GM19043 (cell line): ENCODE data around the gene PROSER2.
"Not testable (repeated sequence)": the region's sequence is repeated elsewhere in the genome, so short reads cannot be mapped to it uniquely, and the experiment has no call there.

Source experiments
- ATAC-seq: cut with Tn5 transposase; IDR thresholded peaks from one replicate; pipeline ENCODE4 v1.9.1; 2021; ENCODE audit warnings: low read depth; ENCODE audit not compliant: unreplicated experiment

Gene PROSER2

GRCh38 chr10:11880151-11881029, 57.2 kb downstream of the PROSER2 start:
- no peak for ATAC-seq

DNA sequence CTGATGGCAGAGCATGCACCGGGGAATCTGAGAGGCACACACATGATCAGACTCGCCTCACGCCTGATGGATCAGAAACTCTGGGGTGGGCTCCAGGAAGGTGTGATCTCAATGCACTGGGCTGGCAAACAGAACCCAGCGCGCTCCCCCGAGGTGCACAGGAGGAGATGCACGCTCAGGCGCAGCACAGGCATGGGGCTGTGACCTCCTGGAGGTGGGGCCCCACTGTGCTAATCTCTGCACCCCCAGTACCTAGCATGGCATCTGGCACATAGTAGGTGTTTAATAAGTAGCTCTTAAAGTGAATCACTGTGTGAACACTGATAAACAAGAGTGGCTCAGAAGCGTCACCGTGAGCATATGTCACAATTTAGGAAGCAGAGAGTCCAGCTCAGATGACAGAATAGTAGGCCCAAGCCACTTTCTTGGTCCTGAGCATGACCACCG, 57.9 kb downstream of the PROSER2 start:
- no peak for ATAC-seq

GRCh38 chr10:11881477-11882417, 58.6 kb downstream of the PROSER2 start:
- ATAC-seq, result no peak

GRCh38 chr10:11882646-11883375, 59.7 kb downstream of the PROSER2 start:
- no peak for ATAC-seq

DNA sequence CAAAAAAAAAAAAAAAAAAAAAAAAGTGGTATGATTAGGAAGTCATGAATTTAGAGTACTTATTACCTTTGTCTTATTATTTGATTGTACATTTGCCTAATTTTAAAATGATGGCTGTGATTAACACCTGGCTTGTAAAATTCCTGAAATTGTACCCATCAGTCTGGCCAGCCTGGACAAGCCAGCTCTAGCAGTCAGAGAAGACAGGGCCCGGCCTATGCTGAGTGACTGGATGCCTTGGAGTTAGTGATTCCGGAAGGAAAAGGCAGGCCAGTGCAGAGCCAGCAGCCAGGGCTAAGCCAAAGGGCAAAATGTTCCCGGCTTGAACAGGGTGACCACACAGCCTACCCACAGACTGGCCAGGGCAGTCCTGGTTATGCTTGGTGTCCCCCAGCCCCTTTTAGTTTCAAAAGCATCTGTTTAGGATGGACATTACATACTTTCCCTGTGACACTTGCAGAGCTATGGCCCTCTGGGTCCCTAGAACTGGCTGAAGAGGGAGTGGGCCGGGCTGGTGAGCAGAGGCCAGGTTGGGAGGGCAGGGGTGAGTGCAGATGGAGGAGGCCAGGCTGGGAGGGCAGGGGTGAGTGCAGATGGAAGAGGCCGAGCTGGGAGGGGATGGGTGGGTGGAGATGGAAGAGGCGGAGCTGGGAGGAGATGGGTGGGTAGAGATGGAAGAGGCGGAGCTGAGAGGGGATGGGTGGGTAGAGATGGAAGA, 61.7 kb downstream of the PROSER2 start:
- ATAC-seq, result no peak

DNA sequence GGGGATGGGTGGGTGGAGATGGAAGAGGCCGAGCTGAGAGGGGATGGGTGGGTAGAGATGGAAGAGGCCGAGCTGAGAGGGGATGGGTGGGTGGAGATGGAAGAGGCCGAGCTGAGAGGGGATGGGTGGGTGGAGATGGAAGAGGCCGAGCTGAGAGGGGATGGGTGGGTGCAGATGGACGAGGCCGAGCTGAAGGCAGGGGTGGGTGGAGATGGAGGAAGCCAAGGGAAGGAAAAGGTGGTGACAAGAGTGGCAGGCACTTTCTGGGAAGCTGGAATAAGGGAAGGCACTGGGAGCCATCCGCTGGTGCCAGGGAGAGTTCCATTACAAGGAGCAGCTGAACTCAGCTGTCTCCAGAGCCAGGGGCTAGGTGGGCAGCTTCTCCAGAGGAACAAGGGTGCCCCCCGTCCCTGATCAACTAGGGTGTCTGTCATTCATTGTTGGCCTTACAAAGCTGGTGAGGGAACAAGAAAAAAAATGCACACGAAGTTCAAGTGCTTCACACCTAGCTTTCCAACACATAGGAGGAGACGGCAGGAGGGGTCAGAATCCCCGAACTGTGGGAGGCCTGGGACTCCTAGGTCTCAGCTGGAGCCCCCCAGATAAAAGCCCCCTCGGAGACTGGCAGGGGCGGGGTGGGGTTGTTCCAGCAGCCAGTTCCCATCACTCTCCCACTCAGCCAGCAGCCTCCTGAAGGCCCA, 62.4 kb downstream of the PROSER2 start:
- no peak for ATAC-seq

DNA sequence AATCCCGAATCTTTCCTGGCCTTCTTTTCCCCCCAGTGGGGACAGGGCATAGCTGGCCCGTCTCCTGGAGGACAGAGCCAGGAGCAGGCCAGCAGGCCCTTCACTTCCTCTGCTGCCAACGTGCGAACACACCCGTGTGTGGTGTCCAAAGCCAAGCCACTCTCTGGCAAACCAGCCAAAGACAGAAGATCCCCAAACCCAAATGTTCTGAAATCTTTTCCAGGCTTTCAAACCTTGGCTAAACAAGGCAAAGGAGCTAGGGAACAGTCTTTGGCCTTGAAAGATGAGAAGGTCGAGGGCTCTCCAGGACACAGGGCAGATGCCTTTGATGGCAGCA, 63.0 kb downstream of the PROSER2 start:
- ATAC-seq, result no peak

DNA sequence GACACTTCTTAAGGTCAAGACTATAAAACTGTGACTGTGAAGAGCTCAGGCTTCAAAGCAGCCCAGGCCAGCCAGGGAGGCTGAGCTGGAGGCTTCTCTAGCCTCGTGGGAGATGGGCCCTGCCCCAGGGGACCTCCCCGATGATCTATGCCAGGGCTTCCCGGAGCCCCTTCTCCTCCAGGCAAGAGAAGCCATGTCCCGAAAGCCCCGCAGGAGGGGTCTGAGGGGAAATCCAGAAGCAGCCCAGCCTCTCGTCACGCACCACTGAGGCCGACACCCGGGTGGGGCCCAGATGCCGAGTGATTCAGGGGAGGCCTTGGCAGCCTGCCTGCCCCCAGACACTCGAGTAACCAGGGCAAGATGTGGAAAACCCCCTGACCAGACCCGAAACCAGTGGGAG, 63.7 kb downstream of the PROSER2 start:
- ATAC-seq, result no peak

DNA sequence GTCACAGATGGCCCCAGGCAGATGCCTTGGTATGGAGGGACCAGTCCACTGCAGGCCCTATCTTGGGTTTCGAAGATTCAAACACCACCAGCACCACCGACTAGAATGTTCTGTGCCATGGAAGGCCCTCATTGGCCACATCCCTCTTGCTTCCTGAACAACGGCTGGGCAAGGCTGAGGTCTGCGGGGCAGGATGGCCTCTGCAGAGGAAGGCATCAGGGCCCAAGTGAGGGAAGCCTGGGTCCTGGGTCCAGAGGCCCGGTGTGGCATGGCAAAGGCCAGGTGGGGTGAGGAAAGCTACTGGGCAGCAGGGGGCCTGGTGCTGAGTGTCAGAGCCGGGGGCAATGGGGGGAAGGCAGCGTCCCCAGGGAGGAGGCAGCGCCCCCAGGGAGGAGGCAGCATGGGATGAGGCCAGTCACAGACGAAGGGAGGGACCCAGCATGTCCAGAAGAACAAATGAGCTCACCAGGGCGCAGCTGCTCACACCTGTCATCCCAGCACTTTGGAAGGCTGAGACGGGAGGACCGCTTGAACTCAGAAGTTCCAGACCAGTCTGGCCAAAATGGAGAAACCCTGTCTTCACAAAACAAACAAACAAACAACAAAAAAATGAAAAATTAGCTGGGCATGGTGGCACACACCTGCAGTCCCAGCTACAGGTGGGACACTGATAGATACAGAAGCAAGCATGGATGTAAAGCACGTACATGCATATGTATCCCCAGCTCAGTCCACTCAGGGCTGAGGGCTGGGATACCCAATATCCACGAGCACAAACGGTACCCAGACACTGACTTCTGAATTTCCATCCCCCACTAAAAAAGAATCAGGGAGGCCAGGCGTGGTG, 64.4 kb downstream of the PROSER2 start:
- ATAC-seq, result no peak

DNA sequence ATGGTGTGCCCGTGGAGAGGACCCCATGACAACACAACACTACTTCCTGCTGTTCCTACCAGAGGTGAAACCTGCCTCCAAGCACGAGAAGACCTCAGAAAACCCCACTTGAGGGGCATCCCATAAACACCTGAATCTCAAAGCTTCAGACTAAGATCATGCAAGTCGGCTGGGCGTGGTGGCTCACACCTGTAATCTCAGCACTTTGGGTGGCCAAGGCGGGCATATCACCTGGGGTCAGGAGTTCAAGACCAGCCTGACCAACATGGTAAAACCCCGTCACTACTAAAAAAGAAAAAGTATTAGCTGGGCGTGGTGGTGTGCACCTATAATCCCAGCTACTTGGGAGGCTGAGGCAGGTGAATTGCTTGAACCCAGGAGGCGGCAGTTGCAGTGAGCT, 66.1 kb downstream of the PROSER2 start:
- ATAC-seq, result not testable (repeated sequence)

- no peak for ATAC-seq
Observed at GRCh38 chr10:11891776-11892486, 68.8 kb downstream of the PROSER2 start.

DNA sequence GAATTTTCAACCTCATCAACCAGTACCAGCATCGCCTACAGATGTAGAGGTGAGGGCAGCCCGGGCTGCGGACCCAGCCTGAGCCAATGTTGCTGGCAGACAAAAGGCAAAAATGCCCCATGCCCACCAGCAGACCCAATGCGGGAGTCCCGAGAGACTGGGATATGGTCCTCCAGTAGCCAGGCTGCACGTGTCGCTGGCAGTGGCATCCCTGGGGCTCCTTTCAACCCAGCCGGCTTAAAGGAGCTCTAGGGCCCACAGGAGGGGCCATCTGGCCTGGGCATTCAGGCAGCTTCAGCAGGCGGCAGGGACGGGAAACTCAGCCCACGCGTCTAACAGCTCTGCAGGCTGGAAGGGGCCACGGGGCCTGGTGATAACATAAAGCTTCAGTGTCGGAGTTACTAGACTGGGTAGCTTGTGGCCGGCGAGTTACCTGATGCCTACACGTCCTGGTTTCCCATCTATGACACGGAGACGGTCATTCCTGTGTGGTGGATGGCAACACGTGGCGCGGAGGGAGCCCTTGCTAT, 70.7 kb downstream of the PROSER2 start:
- ATAC-seq, result no peak

GRCh38 chr10:11894381-11895107, 71.4 kb downstream of the PROSER2 start:
- no peak for ATAC-seq

DNA sequence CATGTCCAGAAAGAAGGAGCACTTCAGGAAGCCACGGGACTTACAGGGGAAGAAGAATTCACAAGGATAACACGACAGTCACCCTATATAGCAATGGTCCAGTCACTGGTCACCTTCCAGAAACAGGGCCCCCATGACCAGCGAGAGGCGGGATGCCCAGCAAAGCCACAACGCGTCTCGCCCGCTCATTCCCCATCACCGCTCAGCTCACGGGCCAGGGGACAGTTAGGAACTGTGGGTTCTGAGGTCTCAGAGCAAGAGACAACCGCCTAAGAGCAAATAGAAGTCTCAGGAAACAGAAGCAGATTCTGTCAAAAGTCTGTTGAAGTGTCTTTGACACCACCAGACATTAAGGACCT, 71.9 kb downstream of the PROSER2 start:
- no peak for ATAC-seq

DNA sequence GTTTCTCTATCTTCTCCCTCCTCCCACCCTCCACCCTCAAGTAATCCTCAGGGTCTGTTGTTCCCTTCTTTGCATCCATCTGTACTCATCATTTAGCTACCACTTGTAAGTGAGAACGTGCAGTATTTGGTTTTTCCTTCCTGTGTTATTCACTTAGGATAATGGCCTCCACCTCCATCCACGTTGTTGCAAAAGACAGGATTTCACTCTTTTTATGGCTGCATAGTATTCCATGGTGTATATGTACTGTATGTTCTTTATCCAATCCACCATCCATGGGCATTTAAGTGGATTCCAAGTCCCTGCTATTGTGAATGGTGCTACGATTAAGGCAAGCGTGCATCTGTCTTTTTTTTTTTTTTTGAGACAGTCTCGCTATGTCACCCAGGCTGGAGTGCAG, 72.4 kb downstream of the PROSER2 start:
- no peak for ATAC-seq

DNA sequence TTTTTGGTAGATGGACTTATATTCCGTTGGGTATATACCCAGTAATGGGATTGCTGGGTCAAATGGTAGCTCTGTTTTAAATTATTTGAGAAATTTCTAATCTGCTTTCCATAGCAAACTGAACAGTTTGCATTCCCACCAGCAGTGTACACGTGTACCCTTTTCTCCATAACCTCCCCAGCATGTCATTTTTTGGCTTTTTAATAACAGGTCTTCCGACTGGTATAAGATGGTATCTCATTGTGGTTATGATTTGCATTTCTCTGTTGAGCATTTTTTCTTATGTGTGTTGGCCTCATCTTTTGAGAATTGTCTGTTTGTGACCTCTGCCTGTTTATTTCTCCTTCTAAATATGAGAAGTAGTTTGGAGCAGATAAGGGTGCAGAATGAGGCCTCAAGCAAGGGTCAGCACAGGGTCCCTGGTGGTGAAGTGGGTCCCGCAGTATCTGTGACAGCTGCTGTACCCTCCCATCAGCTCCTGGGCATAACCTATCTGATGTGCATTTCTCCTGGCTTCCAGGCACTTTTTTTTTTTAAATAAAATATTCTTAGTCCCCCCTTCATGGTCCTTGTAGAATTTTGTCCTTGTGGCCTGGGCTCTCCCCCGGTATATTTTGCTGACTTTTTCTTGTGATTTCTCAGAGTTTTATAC, 73.5 kb downstream of the PROSER2 start:
- no peak for ATAC-seq

- ATAC-seq, result no peak
Observed at GRCh38 chr10:11898033-11898371, 74.8 kb downstream of the PROSER2 start.
